HG02623 (cell line): ENCODE results near the gene CPZ.

Source experiments
- ATAC-seq: cut with Tn5 transposase; IDR thresholded peaks from one replicate; pipeline ENCODE4 v1.9.1; 2021; ENCODE audit warnings: moderate library complexity; ENCODE audit not compliant: unreplicated experiment

CPZ gene

DNA sequence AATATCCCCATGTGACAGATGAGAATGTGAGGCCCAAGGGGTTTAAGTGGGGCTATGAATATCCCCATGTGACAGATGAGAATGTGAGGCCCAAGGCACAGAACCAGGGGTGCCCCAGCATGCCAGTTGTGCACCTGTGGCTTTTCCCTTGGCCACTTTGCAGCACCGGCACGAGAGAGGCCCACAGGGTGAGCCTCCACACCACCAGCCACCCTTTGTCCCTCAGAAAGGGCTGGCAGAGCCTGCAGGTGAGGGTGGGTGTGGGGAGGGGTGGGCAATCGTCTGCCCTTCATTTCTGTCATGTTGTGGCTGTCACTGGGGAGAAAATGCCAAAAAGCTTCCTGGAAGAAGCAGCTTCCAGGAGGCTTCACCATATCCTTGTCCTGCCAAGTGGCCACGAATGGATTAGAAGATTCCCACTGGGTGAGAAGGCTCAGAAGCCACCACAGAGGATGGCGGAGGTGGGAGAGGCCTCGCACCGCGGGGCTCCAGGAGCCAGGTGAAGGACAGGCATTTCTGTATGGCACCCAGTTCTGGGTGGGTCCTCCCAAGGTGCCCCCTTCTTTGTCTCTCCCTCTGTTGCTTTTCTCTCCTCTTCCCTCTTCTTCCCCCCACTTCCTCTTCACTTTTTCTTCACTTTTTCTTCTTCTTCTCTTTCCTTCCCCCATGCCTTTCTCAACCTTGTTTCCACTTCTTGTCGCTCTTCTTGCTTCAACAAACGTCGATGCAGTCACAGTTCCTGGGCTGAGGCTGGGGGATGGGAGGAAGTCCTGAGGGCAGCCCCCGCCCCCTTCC is 12.8 kb upstream of the CPZ start:
- no peak for ATAC-seq

DNA sequence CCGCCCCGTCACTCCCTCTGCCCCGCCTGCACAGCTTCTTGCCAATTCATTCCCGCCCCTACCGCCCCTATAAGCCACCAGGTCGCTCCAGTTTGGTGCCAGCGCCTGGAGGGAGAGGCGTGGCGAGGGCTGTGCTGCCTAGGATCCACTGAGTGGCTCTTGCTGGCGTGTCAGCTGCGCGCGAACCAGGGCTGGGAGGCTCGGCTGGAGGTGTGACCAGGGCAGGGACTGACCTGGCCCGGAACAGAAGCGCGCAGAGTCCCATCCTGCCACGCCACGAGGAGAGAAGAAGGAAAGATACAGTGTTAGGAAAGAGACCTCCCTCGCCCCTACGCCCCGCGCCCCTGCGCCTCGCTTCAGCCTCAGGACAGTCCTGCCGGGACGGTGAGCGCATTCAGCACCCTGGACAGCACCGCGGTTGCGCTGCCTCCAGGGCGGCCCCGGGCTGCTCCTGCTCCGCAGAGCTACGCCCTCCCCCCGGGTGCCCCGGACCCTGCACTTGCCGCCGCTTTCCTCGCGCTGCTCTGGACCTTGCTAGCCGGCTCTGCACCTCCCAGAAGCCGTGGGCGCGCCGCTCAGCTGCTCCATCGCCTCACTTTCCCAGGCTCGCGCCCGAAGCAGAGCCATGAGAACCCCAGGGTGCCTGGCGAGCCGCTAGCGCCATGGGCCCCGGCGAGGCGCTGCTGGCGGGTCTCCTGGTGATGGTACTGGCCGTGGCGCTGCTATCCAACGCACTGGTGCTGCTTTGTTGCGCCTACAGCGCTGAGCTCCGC is 12.1 kb upstream of the CPZ start, which contains the start of gene GPR78:
Gene GPR78 (plus strand): TSS at position 72 of the 773 bp plus-strand sequence. CDS start 591 bp downstream, at position 663.
- no peak for ATAC-seq

DNA sequence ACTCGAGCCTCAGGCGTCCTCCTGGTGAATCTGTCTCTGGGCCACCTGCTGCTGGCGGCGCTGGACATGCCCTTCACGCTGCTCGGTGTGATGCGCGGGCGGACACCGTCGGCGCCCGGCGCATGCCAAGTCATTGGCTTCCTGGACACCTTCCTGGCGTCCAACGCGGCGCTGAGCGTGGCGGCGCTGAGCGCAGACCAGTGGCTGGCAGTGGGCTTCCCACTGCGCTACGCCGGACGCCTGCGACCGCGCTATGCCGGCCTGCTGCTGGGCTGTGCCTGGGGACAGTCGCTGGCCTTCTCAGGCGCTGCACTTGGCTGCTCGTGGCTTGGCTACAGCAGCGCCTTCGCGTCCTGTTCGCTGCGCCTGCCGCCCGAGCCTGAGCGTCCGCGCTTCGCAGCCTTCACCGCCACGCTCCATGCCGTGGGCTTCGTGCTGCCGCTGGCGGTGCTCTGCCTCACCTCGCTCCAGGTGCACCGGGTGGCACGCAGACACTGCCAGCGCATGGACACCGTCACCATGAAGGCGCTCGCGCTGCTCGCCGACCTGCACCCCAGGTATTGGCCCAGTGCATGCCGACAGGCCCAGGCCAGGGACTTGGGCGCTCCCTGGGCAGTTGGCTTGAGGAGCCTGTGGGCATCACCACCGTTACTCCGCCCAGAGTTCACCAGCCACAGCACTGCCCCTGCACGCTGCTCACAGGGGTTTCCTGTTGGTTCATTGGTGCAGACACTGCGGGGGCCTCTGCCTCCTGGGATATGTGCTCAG is 11.3 kb upstream of the CPZ start:
- no peak for ATAC-seq

DNA sequence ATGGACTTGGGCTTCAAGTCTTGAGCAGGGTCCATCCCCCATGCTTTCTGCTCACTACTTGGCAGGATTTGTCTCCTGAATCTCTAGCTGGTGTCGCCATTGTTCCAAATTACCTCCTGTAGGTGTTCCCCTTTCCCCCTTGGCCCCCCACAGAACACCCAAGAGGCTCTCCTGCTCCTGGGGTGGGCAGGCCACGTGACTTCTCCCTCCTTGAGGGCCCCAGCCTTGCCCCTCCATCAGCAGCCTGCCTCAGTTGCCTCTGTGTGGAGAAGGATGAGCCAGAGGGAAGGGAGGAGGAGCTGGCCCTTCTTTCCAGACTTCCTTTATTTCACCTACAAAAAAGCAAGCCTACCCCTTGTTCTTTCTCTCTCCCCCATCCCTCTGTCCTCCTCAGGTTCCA is 10.5 kb upstream of the CPZ start:
- no peak for ATAC-seq

DNA sequence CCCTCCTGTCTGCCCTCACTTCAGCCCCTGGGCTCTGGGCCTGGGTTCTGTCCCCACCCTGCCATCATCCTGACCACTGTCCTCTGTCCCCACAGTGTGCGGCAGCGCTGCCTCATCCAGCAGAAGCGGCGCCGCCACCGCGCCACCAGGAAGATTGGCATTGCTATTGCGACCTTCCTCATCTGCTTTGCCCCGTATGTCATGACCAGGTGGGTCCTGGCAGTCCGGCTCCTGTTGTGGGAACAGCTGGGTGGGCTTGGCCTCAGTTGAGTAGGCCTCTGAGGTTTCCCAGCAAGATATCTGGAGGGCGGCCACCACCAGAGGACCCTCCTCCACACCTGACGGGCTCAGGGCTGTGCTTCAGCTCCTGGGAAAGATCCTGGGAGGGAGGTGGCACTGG is 10.1 kb upstream of the CPZ start:
- ATAC-seq = no peak

DNA sequence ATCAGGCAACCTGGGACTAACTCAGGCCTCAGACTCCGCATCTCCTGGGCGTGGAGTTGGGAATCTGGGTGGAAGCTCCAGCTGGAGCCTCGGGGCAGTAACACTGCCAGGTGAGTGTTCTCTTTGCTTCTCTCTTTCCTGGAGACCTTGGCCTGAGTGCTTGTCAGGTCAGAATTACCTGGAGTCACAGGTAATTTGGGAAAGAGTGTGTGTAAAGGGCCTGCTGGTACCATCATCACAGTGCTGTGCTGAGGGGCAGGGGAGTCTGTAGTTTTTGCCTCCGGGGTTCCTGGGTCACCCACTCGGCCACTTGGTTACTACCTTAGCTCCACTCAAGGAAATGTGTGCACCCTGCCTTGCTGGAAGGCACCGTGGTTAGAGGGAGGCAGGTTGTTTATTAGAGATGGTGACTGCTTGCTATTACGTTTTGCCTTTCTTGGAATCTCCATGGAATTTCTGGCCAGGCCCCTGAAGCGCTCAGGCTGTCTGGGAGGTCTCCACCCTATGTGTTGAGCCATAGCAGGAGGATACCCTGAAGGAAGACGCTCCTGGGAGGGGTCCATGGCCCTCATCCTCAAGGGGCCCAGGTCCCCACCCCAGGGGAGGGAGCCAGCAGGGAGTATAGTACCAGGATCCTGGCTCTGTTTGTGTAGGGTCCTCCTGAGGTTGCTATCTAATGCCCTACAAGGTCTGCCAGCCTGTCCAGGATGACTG is 9.5 kb upstream of the CPZ start:
- ATAC-seq = no peak

DNA sequence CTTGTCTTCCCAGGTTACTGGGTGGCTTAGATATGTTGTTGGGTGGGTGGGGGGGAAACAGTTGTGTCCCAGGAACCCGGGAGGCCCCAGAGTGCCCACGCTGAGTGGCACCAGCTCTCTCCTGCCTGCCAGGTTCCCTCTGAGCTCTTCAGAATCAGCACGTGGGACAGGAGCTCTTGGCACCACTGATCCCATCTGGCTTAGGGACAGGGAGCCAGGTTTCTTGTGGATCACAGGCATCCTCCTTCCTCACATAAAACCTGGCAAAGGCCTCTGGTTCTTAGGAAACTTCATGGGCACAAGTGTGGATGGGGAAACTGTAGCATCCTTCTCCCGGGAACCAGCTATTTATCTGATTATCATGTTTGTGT is 8.9 kb upstream of the CPZ start:
- ATAC-seq = no peak

DNA sequence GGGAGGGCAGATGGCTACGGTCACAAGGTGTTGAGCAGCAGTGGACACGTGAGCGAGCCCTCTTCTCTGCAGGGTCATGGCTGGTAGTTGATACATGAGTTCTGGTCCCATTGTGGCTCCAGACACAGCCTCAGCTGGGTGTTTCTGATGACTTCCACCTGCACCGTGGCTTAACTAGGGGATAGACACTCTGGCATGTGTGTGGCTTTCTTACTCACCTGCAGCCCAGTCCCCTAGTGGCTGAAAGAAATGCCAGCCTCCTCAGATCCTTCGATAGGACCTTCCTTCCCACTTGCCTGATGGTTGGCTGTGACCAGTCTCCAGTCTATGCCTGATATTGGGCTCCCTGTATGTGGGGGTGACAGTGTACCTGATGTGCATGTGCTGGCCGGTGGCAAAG is 7.4 kb upstream of the CPZ start:
- ATAC-seq = no peak

DNA sequence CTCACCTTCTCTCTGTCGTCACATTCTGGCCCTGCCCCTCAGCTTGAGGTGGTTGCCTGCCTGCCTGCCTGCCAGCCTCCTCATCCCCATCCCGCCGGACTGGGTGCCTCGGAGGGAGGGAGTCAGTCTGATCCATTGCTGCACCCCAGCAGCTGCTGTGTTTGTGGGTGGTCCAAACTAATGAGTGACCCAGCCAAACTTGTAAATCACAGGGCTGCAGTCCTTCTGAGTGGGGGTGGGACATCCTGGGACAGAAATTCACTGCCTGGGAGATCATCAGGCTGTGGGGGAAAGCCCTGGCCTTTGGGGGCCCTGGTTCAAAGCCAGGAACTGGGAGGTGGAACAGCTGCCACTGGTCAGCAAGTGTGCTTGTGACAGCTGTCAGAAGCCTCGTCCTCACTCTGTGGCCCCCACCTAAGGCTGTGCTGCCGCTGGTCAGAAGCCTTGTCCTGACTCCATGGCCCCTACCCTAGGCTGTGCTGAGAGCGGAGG is 6.8 kb upstream of the CPZ start:
- ATAC-seq = no peak

DNA sequence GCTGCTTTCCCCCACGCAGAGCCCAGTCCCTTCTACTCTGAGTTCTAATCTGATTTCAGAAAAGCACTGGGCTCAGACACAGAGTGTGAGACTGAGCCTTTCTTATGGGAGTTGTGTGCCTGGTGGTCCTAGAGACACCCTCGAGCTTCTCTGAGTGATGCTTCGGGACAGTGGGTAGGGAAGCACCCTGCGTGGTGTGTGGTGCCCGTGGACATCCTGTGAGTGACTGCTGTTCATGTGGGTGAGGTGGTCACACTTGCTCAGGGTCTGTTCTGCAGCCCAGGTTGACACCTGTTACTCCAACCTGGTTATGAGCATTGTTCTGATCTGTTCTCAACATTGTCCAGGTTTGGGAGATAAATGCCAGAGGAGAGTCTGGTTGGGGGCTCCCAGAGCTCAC is 6.3 kb upstream of the CPZ start:
- ATAC-seq = no peak

DNA sequence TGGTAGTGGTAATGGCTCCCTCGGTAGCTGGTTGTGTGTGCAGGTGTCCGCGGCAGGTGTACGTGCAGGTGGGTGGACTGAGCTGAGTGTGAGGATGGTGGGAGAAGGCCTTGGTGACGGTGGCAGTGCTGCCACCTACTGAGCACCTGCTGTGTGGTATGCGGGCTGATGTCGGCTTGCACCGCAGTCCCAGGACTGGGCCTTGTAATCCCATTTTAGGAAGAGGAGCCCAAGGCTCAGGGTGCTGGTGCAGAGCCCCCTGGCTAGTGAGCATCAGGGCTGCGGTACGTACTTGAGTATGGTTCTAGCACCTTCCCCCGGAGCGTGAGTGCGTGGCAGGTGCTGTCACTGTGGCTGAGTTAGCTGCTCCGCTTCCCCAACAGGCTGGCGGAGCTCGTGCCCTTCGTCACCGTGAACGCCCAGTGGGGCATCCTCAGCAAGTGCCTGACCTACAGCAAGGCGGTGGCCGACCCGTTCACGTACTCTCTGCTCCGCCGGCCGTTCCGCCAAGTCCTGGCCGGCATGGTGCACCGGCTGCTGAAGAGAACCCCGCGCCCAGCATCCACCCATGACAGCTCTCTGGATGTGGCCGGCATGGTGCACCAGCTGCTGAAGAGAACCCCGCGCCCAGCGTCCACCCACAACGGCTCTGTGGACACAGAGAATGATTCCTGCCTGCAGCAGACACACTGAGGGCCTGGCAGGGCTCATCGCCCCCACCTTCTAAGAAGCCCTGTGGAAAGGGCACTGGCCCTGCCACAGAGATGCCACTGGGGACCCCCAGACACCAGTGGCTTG is 5.7 kb upstream of the CPZ start:
- ATAC-seq = no peak

DNA sequence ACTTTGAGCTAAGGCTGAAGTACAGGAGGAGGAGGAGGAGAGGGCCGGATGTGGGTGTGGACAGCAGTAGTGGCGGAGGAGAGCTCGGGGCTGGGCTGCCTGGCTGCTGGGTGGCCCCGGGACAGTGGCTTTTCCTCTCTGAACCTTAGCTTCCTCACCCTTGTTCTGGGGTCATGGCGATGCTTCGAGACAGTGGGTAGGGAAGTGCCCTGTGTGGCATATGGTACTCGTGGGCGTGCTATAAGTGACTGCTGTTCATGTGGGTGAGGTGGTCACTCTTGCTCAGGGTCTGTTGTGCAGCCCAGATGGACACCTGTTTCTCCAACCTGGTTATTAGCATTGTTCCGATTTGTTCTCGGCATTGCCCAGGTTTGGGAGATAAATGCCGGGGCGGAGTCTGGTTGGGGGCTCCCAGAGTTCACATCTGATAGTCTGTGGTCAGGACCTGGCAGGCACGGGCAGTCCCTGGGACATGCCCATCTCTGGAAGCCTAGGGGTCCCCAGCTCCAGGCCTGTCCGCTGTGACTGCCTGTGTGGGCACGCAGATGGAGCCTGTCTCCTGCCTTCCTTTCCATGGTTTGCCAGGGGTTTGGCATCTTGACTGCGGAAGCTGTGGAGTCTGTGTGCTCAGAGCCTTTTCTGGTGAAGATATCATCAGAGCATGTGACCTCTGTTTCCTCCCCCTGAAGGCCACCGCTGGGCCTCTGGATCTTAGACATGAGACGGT is 4.9 kb upstream of the CPZ start:
- no peak for ATAC-seq

DNA sequence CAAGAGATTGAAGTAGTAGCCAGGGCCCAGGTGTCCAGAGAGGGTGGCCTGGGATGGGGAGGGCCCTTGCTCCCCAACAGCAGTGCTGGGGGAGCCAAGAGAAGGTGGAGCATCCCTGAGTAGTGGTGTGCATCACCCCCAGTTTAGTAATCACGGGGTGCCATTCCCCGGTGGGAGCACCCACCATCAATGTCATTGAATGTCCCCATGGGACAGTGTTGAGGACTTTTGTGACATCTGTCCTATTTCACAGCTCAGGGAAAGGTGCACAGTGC is 4.4 kb upstream of the CPZ start:
- ATAC-seq = no peak

DNA sequence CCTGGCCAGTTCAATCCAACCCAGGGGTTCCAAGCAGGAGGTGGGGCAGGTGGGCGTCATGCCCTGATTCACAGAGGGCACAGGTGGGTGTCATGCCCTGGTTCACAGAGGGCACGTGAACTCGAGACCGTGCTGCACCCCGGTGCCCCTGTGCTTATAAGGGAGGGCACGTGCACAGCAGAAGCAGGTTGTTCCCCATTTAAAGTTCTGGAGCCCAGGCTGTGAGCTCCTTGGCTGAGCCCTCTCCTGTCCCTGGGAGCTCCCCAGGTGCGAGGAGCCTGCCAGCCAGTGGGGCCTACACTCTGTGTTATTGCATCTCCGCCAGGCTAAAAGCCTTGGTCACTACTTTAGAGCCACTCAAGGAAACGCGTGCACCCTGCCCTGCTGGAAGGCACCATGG is 3.2 kb upstream of the CPZ start:
- no peak for ATAC-seq

DNA sequence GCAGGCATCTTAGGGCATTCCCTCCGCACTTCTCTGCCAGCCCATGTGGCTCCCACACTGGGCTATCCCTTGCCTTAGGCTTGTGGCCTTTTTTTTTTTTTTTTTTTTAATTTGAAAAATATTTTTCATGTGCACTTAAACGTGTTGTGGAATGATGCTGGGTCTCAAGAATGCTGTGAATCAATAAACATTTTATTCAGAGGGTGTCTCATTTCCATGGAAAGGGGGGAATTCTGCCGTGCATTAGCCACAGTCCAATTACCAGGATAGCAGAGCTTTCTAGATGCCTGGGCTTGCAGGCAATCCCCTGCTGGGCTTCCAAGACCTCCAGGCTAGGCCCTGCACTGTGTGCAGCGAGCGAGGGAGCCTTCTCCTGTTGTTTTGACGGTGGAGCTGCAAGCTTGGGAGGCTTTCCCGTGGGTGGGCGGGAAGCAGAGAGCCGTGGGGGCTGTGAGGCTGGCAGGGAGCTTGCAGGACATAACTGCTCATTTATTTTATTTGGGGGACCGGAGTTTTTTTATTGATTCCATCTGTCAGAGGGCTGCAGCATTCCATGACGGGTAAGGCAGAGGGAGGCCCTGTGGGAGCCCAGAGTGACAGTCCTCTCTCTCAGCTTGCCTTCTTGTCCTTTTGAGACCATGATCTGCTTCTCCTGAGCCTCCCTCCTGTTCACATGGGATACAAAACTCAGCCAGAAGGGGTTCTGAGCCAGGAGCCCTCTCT is 2.6 kb upstream of the CPZ start:
- ATAC-seq = no peak

DNA sequence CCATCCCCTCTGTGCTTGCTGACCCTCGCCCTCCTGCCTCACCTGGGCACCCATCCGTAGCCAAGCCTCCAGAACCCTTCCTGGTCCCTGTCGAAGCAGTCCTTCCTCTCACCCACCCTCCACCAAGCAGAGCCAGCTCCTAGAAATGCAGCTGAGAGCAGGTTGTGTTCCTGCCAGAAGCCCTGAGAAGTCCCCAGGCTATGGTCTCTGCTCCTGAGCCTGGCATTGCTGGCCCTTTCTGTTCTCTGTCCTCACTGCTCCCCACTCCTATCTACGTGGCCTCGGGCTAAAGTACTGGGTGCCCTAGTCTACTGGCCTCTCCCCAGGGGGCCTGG is 2.1 kb upstream of the CPZ start:
- ATAC-seq = no peak

DNA sequence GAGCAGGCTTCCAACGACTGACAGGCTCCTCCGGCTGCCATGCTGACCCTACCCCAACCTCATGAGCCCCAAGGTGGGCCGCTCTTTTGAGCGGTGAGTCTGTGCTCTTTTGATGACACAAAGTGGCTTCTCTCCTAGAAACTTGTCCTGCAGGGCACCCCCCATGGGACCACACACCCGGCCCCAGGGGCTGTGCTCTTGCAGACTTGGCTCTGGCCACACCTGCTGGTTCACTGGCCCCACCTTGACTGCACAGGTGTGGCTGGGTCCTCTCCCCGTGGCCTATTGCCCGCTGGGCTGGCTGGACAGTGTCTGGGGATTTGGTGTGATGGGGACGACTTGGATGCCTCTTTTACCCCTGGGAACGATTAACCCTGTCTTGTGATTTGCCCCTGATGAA is 1.5 kb upstream of the CPZ start:
- no peak for ATAC-seq

DNA sequence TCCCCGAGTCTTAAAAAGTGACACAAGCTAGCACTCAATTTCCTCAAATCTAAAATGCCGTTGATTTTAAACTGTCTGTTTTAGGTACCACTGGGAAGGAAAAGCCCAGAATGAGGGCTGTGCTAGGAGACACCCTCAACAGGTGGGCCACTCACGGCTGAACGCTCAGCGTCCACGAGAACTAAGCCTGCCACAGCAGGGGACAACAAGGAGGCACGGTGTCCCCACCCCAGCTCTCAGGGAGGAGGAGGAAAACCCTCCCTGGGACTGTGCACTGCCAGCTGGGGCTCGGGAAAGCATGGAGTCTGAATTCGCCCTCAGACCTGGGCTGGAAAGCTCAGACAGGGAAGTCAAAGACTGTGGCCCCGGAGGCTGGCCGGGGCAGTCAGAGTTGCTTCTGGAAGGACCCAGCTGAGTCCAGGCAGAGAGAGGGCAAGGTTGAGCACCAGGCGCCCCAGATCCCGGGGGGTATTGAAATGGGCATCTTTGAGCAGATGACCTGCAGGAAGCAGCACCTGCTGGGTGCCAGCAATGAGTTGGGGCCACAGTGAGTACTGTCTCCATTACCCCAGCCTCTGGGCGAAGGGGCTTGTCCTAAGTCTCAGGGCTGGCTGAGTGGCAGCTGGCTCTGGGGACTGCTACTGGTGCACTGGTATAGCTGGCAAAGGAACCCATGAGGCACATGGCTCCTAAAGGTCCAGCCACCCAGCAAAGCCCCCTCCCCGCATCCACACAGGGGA is 769 bp upstream of the CPZ start:
- ATAC-seq = no peak
